HG03469 (cell line): ENCODE results near the gene ZFP64.
"Not testable (repeated sequence)": the region's sequence is repeated elsewhere in the genome, so short reads cannot be mapped to it uniquely, and the experiment has no call there.

Source experiments
- ATAC-seq: cut with Tn5 transposase; IDR thresholded peaks from one replicate; pipeline ENCODE4 v1.9.1; 2021; ENCODE audit warnings: mild to moderate bottlenecking, moderate library complexity, moderate number of reproducible peaks; ENCODE audit not compliant: unreplicated experiment

The ZFP64 gene

DNA sequence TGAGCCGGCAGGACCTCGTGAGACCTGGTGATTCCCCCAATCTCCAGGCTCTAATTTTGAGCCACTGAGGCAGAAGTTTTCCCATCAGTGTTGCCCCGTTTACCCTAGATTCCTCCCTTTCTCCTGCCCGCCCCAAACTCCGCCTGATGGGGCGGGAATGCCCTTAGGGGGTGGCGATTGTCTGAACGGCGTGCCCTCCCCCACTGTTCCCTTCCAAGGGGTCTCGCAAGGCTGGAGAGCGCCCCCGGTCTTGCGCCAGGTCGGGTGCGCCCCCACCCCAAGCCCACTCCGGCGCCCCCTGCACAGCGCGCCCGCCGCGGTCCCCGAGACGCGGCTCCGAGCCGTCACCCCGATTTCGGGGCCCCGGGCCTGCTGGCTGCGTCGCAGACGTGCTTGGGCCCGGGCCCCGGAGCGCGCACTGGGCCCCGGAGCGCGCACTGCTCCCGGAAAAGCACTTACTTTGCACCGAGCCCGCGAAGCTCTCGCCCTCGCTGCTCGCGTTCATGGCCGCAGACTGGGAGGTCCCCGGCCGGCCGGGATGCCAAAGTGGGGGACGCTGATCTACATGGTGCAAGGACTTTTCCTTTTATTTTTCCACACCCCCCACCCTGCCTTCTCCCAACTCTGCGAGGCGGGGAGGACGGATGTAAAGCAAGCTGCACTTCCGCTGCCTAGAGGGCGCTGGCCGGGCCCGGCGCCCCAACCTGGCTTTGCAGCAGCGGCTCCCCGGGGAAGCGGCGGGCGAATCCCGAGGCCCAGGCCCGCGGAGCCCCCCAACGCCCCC lies at the start of gene ZFP64:
TSS of gene ZFP64 (minus strand) at position 648 of the 784 bp plus-strand sequence. CDS start at position 505, 143 bp downstream.
- ATAC-seq: peak; percentile 51

DNA sequence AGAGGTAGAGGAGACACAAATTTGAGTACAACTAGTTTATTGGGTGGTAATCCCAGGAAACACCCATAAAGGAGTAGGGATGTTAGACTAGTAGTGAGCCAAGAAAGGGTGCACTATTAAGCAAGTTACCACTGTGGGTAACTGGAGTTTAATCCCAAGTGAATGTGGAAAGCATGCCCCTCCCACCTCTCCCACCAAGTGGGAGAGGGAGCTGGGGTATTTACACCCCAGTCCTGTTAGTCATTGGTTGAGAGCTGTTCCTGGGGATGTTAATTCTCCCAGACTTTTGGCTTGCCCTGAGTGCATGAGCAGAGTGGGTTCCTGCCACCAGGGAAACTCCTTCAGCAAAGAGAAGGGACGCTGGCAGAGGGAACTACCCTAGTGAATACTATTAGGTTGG lies 49.2 kb upstream of the ZFP64 start:
- no peak for ATAC-seq

DNA sequence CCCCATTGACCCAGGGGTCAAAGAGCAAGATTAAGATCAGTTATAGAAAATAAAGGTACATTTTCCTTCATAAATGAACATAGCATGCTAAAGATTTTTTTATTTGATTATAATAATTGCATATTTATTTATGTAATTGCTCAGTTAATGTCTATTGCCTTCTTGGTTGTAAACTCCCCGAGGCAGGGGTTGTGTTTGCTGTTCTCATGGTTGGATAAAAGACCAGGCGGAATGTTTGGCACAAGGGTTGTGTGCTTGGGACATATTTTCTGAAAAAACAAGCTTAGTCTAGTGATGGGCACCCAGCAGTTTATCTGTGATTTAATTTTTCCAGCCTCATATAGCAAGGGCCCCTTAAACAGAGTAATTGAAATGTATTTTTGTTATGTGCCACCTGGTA lies 47.5 kb upstream of the ZFP64 start:
- ATAC-seq: no peak

DNA sequence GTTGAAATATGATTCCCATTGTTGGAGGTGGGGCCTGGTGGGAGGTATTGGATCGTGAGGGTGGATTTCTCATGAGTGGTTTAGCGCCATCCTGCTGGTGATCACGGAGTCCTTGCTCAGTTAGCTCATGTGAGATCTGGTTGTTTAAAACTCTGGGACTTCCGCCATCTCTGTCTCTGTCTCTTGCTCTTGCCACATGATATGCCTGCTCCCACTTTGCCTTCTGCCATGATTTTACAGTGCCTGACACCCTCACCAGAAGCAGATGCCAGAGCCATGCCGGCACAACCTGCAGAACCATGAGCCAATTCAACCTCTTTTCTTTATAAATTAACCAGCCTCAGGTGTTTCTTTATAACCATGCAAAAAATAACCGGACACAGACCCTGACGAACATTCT lies 44.7 kb upstream of the ZFP64 start:
- no peak for ATAC-seq

DNA sequence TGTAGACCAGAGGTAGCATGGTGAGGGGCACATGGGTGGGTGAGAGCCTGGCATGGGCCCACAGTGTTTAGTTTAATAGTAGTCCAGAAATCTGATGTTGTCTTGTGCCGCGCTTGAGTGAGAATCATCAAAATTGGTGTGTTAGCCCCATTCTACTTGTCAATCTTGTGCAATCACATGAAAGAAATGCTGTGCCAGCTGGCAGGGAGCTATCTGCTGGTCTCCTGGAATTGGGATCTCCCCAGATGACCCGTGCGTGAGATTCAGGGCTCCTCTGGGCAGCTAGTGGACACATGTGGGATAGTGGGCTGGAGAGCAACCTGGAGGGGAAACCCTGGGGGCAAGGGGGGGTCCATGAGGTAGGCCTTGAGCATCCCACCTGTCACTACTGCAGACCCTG lies 43.5 kb upstream of the ZFP64 start:
- no peak for ATAC-seq

DNA sequence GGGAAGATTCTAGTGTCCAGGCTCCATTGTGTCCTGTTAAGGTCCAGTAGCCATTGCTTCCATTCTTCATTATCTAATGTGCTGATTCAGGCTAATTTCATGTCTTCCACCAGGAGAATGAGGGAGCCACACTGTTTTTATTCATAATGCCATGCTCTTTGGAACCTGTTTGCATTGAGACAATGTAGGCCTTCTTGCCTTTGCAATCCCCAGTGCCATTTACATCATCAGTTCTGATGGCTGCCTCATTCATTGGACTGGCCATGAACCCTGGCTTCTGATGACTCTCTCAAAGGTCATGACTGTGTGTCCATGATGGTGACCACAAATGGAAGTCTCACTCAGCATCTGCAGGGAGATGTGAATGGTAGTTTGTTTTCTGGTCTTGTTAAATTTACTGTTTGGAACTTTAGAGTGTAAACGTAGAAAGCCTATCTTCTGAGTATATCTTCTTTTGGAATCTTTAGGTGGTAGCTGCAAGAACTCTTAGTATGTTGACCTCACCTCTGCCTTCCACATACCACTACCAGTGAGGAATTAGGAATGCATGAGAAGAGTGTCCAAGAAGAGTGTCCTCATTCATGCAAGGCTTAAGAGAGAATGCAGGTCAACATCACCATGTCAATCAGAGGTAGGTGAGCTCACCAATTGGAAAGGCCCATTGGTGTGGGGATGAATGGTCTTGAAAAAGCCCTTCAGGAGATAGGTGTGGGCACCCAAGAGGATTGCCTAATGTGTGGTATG lies 42.9 kb upstream of the ZFP64 start:
- ATAC-seq: no peak

DNA sequence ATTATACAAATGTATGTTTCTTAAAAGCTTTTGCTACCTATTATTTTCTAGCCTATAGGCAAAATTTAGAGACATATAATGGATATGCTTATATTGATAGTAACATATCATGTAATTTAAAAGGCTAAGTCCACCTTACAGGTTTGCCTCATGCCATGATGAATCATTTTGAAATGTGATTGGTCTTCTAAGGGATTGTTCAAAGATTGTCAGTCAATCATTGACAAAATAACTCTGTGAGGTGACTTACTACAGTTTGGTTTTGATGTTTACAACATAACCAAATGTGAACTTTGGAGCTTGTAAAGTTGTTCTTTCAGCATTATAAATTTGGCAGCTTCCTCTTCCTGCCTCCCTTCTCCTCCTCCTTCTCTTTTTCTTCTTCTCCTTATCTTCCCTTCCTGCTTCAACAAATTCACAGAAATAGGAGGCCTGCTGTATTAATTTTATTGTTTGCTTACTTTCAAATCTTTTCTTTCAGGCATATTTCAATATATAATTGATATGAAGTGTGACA lies 39.7 kb upstream of the ZFP64 start:
- no peak for ATAC-seq

DNA sequence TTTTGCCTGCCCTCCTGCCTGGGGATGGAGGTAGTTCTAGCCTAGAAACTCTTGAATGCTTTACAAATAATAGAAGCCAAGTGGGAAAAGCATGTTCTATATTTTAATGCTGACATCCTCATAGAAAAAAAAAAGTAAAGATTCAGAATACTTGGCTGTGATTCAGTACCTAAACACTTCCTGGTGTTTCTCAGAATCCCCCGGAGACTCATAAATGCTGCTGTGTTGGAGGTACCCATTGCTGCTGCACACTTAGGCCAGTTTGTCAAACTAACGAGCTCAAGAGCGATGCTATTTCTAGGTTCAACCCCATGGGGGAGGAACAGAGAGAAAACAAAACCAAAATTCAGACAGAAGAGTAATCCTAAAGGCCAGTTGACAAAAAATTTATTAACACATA lies 38.8 kb upstream of the ZFP64 start:
- ATAC-seq: no peak

DNA sequence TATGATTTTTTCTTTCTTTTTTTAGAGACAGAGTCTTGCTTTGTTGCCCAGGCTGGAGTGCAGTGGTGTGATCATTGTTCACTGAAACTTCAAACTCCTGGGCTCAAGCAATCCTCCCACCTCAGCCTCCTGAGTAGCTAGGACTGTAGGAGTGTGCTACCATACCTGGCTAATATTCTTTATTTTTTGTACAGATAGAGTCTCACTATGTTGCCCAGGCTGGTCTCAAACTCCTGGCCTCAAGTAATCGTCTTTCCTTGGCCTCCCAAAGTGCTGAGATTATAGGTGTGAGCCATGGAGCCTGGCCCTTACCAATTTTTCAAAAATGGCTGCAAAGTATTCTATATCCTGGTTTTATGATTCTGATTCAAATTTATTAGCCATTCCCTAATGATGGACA lies 37.8 kb upstream of the ZFP64 start:
- ATAC-seq: not testable (repeated sequence)

DNA sequence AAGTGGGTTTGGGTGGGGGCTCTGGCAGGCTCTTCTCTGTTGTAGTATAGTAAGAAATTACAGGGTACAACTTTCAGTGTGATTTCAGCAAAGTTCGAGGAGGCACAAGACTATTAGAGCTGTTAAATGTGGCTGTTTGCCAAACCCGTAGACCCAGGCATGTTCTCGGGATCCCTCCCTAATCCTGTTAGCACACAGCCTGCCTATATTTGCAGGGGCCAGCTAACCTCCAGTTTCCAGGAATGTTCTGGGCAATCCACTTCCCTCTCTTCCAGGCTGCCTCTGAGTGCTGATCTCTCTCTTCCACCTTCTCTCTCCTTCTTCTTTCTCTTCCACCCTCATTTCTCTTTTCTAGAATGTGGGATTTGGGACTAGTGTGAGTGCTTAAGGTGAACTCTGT lies 34.8 kb upstream of the ZFP64 start:
- no peak for ATAC-seq

DNA sequence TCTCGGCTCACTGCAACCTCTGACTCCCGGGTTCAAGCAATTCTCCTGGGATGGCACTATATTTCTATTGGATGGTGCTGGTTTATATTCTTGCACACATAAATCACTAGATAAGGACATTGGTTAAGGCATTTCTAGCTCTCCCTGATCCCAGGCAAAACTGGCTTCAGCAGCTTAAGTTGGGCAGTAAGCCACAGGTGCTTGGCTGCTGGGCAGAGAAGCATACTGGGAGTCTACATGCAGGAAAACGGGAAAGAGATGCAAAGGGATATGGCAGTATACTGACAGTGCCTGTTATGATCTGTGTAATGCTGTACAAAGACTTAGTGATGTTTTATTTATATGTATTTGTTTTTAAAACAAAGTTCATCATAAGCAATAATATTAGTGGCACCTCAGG lies 33.3 kb upstream of the ZFP64 start:
- ATAC-seq: no peak

DNA sequence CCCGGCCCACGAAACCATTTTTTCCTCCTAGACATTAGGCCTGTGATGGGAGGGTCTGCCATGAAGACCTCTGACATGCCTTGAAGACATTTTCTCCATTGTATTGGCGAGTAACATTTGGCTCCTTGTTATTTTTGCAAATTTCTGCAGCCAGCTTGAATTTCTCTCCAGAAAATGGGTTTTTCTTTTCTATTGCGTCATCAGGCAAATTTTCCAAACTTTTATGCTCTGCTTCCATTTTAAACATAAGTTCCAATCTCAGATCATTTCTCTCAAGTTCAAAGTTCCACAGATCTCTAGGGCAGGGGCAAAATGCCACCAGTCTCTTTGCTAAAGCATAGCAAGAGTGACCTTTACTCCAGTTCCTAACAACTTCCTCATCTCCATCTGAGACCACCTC lies 29.8 kb upstream of the ZFP64 start:
- not testable (repeated sequence) for ATAC-seq

DNA sequence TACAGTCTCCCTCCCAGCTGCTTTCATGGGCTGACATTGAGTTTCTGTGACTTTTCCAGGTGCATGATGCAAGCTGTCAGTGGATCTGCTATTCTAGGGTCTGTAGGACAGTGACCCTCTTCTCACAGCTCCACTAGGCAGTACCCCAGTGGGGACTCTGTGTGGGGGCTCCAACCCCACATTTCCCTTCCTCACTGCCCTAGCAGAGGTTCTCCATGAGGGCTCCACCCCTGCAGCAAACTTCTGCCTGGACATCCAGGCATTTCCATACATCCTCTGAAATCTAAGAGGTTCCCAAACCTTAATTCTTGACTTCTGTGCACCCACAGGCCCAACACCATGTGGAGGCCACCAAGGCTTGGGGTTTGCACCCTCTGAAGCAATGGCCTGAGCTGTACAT lies 29.3 kb upstream of the ZFP64 start:
- not testable (repeated sequence) for ATAC-seq

DNA sequence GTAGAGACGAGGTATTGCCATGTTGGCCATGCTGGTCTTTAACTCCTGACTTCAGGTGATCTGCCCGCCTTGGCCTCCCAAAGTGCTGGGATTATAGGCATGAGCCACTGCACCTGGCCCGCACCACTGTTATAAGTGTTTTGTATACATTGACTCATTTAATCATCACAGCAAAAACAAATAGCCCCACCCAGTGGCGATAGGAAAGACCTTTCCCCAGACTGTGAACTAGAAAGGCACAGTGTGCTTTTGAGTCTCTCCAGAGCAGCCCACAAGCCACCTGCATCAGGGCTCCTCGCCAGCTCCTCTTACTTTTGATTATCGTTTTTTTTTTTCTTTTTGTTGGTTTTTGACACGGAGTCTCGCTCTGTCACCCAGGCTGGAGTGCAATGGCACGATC lies 27.9 kb upstream of the ZFP64 start:
- ATAC-seq: no peak

DNA sequence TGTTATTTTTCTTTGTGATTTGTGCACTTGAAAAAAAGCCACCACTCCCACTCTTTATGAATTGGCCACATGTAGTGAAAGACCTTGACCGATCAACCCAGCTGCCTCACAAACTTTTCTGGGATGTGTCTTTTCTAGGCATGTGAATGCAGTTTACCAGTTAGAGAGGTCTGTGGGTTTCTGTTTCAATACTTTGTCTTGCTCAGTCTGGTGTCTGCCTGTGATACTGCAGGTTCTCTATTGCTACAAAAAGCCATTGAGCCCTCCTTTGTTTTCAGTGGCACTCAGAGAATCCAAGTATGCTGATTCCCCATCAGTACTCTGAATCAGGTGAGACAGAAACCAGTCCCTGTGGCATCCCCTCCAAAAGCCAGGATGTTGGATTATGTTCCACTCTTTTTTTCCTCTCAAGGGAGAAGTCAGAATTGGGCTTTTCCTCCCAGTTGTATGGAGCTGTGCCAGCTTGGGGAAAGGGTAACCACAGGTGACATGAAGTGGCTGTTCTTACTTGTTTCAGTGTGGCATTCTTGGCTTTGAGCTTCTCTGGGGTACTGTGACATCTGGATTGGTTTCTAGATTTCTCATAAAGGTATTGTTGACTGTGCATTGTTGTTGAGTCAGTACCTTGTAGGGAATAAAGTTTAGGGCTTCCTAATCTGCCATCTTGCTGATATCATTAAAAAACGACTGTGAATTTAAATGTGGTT lies 26.3 kb upstream of the ZFP64 start:
- ATAC-seq: no peak

DNA sequence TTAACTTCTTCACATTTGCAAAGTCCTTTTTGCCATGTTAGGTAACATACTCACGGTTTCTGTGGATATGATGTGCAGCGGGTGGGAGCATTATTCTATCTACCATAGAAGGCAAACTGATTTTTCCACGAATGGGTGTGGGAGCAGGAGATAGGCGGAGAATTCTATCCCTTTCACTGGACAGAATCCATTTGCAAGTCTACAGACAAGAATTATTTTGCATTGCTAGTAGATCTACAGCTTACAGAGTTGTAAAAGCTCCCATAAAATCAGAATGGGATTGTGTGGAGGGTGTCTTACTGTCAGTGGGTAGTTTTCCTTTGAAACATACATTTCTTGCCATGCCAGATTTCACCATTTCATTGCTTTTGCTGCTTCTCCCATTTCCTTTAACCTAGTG lies 22.4 kb upstream of the ZFP64 start:
- no peak for ATAC-seq

DNA sequence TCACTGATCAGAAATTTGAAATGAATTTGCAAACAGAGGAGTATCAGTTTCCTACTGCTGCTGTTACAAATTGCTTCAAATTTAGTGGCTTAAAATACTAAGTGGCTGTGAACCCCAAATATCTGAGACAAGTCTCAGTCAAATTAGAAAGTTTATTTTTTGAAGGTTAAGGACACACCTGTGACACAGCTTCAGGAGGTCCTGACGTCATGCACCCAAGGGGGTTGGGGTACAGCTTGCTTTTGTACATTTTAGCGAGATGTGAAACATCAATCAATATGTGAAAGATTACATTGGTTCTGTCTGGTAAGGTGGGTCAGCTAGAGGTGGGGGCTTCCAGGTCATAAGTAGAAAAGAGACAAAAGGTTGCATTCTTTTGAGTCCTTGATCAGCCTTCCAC lies 21.4 kb upstream of the ZFP64 start:
- ATAC-seq: no peak

DNA sequence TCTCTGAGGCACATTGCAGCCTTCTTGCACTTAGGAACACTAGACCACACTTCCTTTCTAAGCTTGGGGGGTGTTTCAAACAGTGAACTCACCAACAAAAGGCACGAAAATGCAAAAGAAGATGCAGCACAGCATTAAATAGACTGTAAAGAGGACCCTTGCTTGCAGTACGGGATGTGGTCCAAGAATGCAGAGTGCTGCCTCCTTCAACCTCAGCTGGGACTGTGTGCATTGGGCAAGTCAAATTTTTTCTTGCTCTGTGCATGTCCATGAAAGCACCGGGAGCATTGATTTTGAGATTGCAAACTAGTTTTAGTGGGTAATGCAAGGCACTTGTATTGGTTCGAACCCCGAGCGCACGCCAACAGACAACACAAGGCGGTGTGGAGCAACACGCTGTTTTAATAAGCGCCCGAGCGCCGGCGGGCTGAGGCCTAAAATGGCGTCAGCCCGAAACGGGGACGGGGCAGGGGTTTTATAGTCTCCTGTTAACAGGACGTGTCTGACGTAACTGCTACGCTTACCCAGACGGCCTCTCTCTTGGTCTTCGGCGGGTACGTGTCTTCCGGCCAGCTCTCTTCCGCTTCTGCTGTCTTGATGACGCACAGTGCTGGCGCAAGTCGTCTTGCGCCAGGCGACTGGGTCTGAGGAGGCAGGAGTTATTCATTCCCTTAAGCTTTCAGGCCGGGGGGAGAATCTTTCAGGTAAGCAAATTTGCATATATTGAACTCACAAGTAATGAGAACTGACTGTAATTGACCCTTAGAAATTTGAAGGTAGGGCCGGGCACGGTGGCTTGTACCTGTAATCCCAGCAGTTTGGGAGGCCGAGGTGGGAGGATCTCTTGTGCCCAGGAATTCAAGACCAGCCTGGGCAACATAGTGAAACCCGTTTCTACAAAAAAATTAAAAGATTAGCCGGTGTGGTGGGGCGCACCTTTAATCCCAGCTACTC lies 18.7 kb upstream of the ZFP64 start:
- ATAC-seq: no peak

DNA sequence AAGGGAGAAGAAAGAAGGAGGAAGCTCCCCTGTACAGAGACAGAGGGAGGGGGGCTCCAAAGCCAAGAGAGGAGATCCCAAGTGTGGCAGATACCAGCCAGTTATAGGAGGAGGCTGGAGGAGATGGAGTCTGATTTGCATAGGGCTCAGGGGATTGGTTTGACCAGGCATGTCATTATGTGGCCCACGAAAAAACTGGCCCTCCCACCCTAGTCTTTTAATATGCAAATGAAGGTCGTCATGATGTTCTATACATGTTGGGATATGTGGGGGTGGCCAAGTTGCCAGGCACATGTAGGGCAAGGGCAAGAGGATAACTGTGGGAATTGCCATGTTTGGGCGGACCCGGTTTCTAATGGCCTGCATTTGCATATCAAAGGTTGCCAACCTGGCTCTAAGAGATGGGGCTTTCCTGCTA lies 17.6 kb upstream of the ZFP64 start:
- ATAC-seq: no peak

DNA sequence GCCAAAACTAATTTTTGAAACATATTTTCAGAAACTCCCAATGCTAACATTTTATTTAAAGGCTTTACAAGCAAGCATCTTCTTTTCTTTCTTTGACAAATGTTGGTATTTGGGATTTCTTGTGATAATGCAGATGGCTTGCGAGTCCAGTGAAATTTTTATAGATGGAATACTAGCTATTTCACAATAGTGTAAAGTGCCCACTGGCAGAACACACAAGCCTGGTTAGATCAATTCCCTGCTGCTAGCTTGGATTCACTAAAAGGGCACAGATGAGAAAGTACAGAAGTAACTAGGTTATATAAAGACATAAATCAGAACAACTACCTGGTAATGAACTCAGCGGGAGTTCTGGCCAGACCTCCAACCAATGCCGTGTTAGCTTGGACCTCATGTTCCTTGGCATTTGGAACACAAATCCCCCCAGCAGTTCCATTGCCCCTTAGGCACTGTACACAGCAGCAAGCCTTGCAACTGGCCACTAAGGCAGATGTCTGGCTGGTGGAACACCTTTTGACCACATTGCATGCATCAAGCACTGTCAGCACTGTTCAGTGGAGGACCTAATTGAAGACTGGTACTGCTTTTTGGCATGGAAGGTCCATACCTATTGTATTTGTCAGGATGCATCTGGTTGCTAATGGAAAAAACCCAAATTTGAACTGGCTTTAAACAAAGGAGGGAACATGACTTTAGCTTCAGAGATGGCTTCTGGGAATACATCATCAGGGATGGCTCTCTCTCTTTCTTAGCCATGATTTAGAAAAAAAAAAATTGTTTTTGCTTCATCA lies 15.6 kb upstream of the ZFP64 start:
- no peak for ATAC-seq
